Endothelial cell of umbilical vein (primary cell): Measurements from ENCODE around the gene AHSA1. TPM values are rescaled to one million over a fixed set of nuclear protein-coding genes. Genes with fewer than 3 reads are reported as not detected.

Experiments used
- BruUV-seq: library from RNA; stranded (reverse); fragments of 400-500 nt; replicated peaks from 2 replicates; lab custom pipeline; 2021; lab: Mats Ljungman, UMichigan
- CTCF ChIA-PET: fragments of 300-600, 350-600 bp; sonication (Branson Sonifier 250); formaldehyde crosslinking; loops from one replicate; lab custom pipeline; 2021; ENCODE audit warnings: antibody characterized with exemption, inconsistent platforms; lab: Charles Lee
- POLR2A ChIA-PET: fragments of 300-600, 350-600 bp; sonication (Branson Sonifier 250); formaldehyde crosslinking; loops from one replicate; lab custom pipeline; 2021; ENCODE audit warnings: antibody characterized with exemption, inconsistent platforms; lab: Charles Lee
- DNase-seq: peaks from one replicate; pipeline ENCODE4 v3.0.0-alpha.2; 2011; ENCODE audit warnings: low read depth, low spot score
- FAIRE-seq: peaks from 2 replicates; lab custom pipeline; 2011; peaks lifted over from hg19 to GRCh38; lab: Jason Lieb, UNC
- H2AFZ ChIP-seq: 2 replicates; pipeline ENCODE4 v1.6.0; 2012; ENCODE audit warnings: low read depth, low read length, control low read depth, inconsistent platforms
- H3K27ac ChIP-seq: 2 replicates; pipeline ENCODE4 v1.5.1; 2011; ENCODE audit warnings: low read depth, mild to moderate bottlenecking, control low read depth, low read length, moderate library complexity; ENCODE audit not compliant: insufficient read depth
- H3K27me3 ChIP-seq, 2 experiments: 2 replicates each; pipeline versions ENCODE4 v1.6.0 to v1.6.1; 2011; ENCODE audit warnings: low read length in 2 of 2, mixed read lengths in 1 of 2; ENCODE audit not compliant: control insufficient read depth in 2 of 2, insufficient read depth in 2 of 2
- H3K36me3 ChIP-seq, 2 experiments: 2 replicates in 1 of 2; 3 replicates in 1 of 2; pipeline ENCODE4 v1.5.1; 2011; ENCODE audit warnings: low read length in 2 of 2, mild to moderate bottlenecking in 1 of 2, moderate library complexity in 1 of 2; ENCODE audit not compliant: control insufficient read depth in 2 of 2, insufficient read depth in 2 of 2; ENCODE audit errors: extremely low read depth in 1 of 2
- H3K4me1 ChIP-seq: 3 replicates; pipeline ENCODE4 v1.5.1; 2011; ENCODE audit warnings: mild to moderate bottlenecking, low read length; ENCODE audit not compliant: control insufficient read depth, insufficient read depth; ENCODE audit errors: extremely low read depth
- H3K4me2 ChIP-seq: 2 replicates; pipeline ENCODE4 v1.6.1; 2011; ENCODE audit warnings: low read length, control low read depth, mixed read lengths; ENCODE audit not compliant: insufficient read depth
- H3K4me3 ChIP-seq, 3 experiments: fragments of 200-600 bp in 1 of 3; sonication (generic), shearing (Covaris generic) in 1 of 3; replicated peaks in 1 of 3; 2 replicates each; pipeline ENCODE4 v1.5.1; 2011 to 2016; ENCODE audit warnings: control low read depth in 3 of 3, low read length in 3 of 3, mild to moderate bottlenecking in 2 of 3, inconsistent platforms in 1 of 3, low read depth in 1 of 3, moderate library complexity in 1 of 3; ENCODE audit not compliant: insufficient read depth in 1 of 3
- H3K79me2 ChIP-seq: 2 replicates; pipeline ENCODE4 v1.6.0; 2012; ENCODE audit warnings: low read length, inconsistent platforms; ENCODE audit not compliant: control insufficient read depth, insufficient read depth
- H3K9ac ChIP-seq: replicated peaks from 2 replicates; pipeline ENCODE3; 2011; ENCODE audit warnings: low read length, control low read depth; ENCODE audit not compliant: insufficient read depth; ENCODE audit errors: extremely low read depth
- H3K9me1 ChIP-seq: replicated peaks from 3 replicates; pipeline ENCODE4 v1.6.0; 2011; ENCODE audit warnings: mild to moderate bottlenecking, low read length; ENCODE audit not compliant: control insufficient read depth, insufficient read depth; ENCODE audit errors: extremely low read depth
- H3K9me3 ChIP-seq: replicated peaks from 2 replicates; pipeline ENCODE4 v1.5.1; 2012; ENCODE audit warnings: low read length, inconsistent platforms; ENCODE audit not compliant: control insufficient read depth, insufficient read depth
- H4K20me1 ChIP-seq: replicated peaks from 2 replicates; pipeline ENCODE3; 2011; ENCODE audit warnings: mild to moderate bottlenecking, low read length; ENCODE audit not compliant: control insufficient read depth, insufficient read depth; ENCODE audit errors: extremely low read depth
- CTCF ChIP-seq, 2 donors: IDR thresholded peaks; 1 replicate in 1 of 2; 2 replicates in 1 of 2; pipeline ENCODE4 v1.5.1; 2011; ENCODE audit warnings: low read length in 2 of 2, mild to moderate bottlenecking in 2 of 2, moderate library complexity in 2 of 2, control low read depth in 1 of 2, inconsistent platforms in 1 of 2, low read depth in 1 of 2; ENCODE audit not compliant: insufficient read depth in 1 of 2; ENCODE audit errors: extremely low read depth in 1 of 2
- EZH2 ChIP-seq: IDR thresholded peaks from 2 replicates; pipeline ENCODE4 v1.6.1; 2012; ENCODE audit warnings: borderline replicate concordance, low read depth, mild to moderate bottlenecking, moderate library complexity, low read length, inconsistent platforms; ENCODE audit not compliant: severe bottlenecking
- FOS ChIP-seq: IDR thresholded peaks from 2 replicates; pipeline ENCODE4 v1.6.1; 2011; ENCODE audit warnings: mild to moderate bottlenecking, low read length, moderate library complexity, borderline replicate concordance; ENCODE audit not compliant: insufficient read depth
- GATA2 ChIP-seq: IDR thresholded peaks from 2 replicates; pipeline ENCODE4 v1.7.0; 2011; ENCODE audit warnings: low read depth, mild to moderate bottlenecking, moderate library complexity, mixed read lengths, low read length; ENCODE audit not compliant: insufficient read length, insufficient read depth
- JUN ChIP-seq: IDR thresholded peaks from 2 replicates; pipeline ENCODE4 v1.6.1; 2011; ENCODE audit warnings: borderline replicate concordance, low read depth; ENCODE audit not compliant: insufficient read length, insufficient read depth
- MAX ChIP-seq: IDR thresholded peaks from 2 replicates; pipeline ENCODE4 v1.6.1; 2011; ENCODE audit not compliant: insufficient read depth, insufficient read length
- MYC ChIP-seq: IDR thresholded peaks from one replicate; pipeline ENCODE4 v1.6.1; 2011; ENCODE audit warnings: mild to moderate bottlenecking, low read depth, low read length
- POLR2A ChIP-seq: IDR thresholded peaks from 2 replicates; pipeline ENCODE4 v1.6.1; 2012; ENCODE audit warnings: low read depth, mild to moderate bottlenecking, control low read depth, low read length
- POLR2AphosphoS5 ChIP-seq: IDR thresholded peaks from 2 replicates; pipeline ENCODE4 v1.6.1; 2012; ENCODE audit warnings: low read depth, mild to moderate bottlenecking, control low read depth, low read length, moderate library complexity; ENCODE audit not compliant: insufficient read depth
- dilution Hi-C: fragments of 300-500 bp; cut with MboI; formaldehyde crosslinking; loops from one replicate; pipeline ENCODE4 v1.15.0; 2019; ENCODE audit warnings: low sequenced_read_pairs; ENCODE audit not compliant: extremely low pct_ligation_motif_present
- intact Hi-C: fragments of 100-400 bp; cut with micrococcal nuclease; formaldehyde crosslinking; loops from one replicate; pipeline ENCODE4 v1.10.0; 2022
- polyA plus RNA-seq, 4 experiments: library from polyadenylated mRNA; depleted of rRNA in 3 of 4; stranded (reverse) in 3 of 4; unstranded in 1 of 4; fragments of >200 nt; gene quantifications; 2 replicates each; pipeline versions ENCODE4 v1.2.1 to v1.2.3, GENCODE V29; 2011 to 2012; ENCODE audit warnings: missing spikeins in 1 of 4
- total RNA-seq: library from RNA; stranded (reverse); gene quantifications from 2 replicates; pipeline ENCODE4 v1.2.3, GENCODE V29; 2021

Gene AHSA1
- total and polyA plus RNA-seq, 2 donors (not counting 3 experiments of a cell fraction or from before 2014, with no cell fraction given), result 122 to 166 TPM

DNA sequence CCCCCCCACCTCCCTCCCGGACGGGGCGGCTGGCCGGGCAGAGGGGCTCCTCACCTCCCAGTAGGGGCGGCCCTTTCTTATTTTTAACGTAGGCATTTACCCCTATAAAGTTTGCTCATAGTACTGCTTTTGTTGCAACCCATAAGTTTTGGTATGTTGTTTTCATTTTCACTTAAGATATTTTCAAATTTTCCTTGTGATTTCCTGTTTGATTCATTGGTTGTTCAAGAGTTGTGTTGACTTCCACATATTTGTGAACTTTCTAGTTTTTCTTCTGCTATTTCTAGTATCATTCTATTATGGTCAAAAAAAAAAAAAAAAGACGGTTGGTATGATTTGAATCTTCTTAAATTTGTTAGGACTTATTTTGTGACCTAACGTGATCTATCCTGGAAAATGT, 41.1 kb upstream of the AHSA1 start:
- Histone ChIP-seq H3K4me3 (no peak overlapping the region), H3K9me3 (no peaks in the 10 kb centered on the region), H3K79me2 (no peaks in the 10 kb centered on the region), H3K4me1 (no peaks in the 10 kb centered on the region), H4K20me1 (no peaks in the 10 kb centered on the region), H2AFZ (no peak overlapping the region), H3K27ac (no peak overlapping the region), H3K4me2 (no peak overlapping the region), H3K27me3 (no peaks in the 10 kb centered on the region), H3K9ac (no peak overlapping the region), H3K9me1 (no peaks in the 10 kb centered on the region), H3K36me3 (no peaks in the 10 kb centered on the region)
- TF ChIP-seq GATA2 (no peak), MAX (no peak), POLR2A (no peak), EZH2 (no peak), FOS (no peak), POLR2AphosphoS5 (no peak), JUN (no peak), CTCF (IDR thresholded peaks at IDR 0.05; ENCODE audit: extremely low read depth in 1 of 2, insufficient read depth in 1 of 2, low read depth in 1 of 2, low read length in 2 of 2) (no peak), MYC (no peak)
- CTCF ChIA-PET, result no interaction called here
- dilution Hi-C loops, result no loop called here
- no TSS peak for BruUV-seq
- intact Hi-C loops, result no loop called here
- POLR2A ChIA-PET, result no interaction called here
- no peak for FAIRE-seq
- no peak for DNase-seq
